ENCODE measurements around the gene NNT.

GRCh38 chr5:43583724-43584123 lies 19.3 kb upstream of the NNT start:
- no peak for TF ChIP-seq BACH2 (CRISPR knock-in tag; IDR thresholded peaks at IDR 0.05; ENCODE audit: borderline replicate concordance)
- TF ChIP-seq POU6F1 (CRISPR knock-in tag; IDR thresholded peaks at IDR 0.05; ENCODE audit: borderline replicate concordance, low read depth) = no peak
- TF ChIP-seq PPARA (CRISPR knock-in tag; IDR thresholded peaks at IDR 0.05; ENCODE audit: borderline replicate concordance) = no peak
- no peak for TF ChIP-seq ZNF565 (CRISPR knock-in tag; conservative IDR thresholded peaks at IDR 0.05; ENCODE audit: low read depth)
- TF ChIP-seq PATZ1 (CRISPR knock-in tag; IDR thresholded peaks at IDR 0.05; ENCODE audit: borderline replicate concordance) = no peak
- no peak for TF ChIP-seq ZFP3 (CRISPR knock-in tag; IDR thresholded peaks at IDR 0.05)
- no peak for TF ChIP-seq ZFP30 (CRISPR knock-in tag; IDR thresholded peaks at IDR 0.05)
- no peak for TF ChIP-seq OSR1 (CRISPR knock-in tag; IDR thresholded peaks at IDR 0.05)
- no peak for TF ChIP-seq TSHZ2 (CRISPR knock-in tag; IDR thresholded peaks at IDR 0.05)
- TF ChIP-seq CREB5 (CRISPR knock-in tag; IDR thresholded peaks at IDR 0.05; ENCODE audit: low read depth) = no peak
- TF ChIP-seq RARB (CRISPR knock-in tag; IDR thresholded peaks at IDR 0.05) = no peak
- TF ChIP-seq TCF4 (CRISPR knock-in tag; IDR thresholded peaks at IDR 0.05; ENCODE audit: borderline replicate concordance) = no peak
- no peak for TF ChIP-seq GLIS3 (CRISPR knock-in tag; IDR thresholded peaks at IDR 0.05)
